ENCODE measurements around the gene PCA3. TPM values are rescaled to one million over a fixed set of nuclear protein-coding genes. Genes with fewer than 3 reads are reported as not detected.

PCA3 gene
- total RNA-seq, 3 donors from 2014 or later, result 0.38 TPM; not detected in 2

- DNase-seq, result peak in 1 of 3 donors; percentile 7
- H3K4me1 ChIP-seq (ENCODE audit: low read depth), result peaks cover 8% of the 10 kb centered on the region
- H3K36me3 ChIP-seq (ENCODE audit: low read depth), result no peaks in the 10 kb centered on the region
- no peaks in the 10 kb centered on the region for H3K9me3 ChIP-seq
- ATAC-seq, result peak; percentile 72
- intact Hi-C loops (cut with DNase I, micrococcal nuclease), result no loop called here
- no peak overlapping the region for H3K4me3 ChIP-seq
- TF ChIP-seq, protein P1, sequence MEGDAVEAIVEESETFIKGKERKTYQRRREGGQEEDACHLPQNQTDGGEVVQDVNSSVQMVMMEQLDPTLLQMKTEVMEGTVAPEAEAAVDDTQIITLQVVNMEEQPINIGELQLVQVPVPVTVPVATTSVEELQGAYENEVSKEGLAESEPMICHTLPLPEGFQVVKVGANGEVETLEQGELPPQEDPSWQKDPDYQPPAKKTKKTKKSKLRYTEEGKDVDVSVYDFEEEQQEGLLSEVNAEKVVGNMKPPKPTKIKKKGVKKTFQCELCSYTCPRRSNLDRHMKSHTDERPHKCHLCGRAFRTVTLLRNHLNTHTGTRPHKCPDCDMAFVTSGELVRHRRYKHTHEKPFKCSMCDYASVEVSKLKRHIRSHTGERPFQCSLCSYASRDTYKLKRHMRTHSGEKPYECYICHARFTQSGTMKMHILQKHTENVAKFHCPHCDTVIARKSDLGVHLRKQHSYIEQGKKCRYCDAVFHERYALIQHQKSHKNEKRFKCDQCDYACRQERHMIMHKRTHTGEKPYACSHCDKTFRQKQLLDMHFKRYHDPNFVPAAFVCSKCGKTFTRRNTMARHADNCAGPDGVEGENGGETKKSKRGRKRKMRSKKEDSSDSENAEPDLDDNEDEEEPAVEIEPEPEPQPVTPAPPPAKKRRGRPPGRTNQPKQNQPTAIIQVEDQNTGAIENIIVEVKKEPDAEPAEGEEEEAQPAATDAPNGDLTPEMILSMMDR (IDR thresholded peaks at IDR 0.05), result no peak
Observed at GRCh38 chr9:76789840-76790239, 25.6 kb downstream of the PCA3 start.

DNA sequence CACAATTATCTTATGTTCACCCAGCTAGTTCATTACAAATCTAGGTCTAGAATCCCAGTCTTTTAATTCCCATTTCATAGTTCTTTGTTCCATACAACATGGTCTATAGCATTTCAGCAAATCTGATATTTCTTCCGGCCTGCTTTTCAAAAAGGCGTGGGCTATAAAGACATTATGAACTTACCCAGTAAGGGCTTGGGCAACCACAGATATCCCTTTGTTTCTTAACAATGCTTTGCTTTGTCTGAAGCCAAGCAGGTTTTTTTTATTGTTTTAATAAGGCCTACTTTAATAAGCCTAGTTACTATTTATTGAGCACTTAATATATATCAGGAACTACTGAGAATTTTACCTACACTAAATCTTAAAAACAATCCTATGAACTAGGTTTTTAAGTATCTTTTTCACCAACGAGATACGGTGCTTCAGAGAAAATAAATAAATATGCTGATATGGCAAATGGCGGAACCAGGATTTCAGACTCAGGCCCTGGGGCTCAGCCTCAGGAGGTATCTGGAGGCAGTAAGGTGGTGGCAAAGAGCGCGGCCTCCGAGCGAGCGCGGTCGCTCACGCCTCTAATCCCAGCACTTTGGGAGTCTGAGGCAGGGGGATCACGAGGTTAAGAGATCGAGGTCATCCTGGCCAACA lies 29.7 kb downstream of the PCA3 start:
- no peaks in the 10 kb centered on the region for H3K36me3 ChIP-seq (ENCODE audit: low read depth)
- ATAC-seq (peak; percentile 52), DNase-seq (no peak)
- TF ChIP-seq, protein P1 (IDR thresholded peaks at IDR 0.05), result no peak
- peaks cover 10% of the 10 kb centered on the region for H3K4me1 ChIP-seq (ENCODE audit: low read depth)
- no peaks in the 10 kb centered on the region for H3K9me3 ChIP-seq
- intact Hi-C loops (cut with DNase I, micrococcal nuclease), result no loop called here
- H3K4me3 ChIP-seq, result no peak overlapping the region

DNA sequence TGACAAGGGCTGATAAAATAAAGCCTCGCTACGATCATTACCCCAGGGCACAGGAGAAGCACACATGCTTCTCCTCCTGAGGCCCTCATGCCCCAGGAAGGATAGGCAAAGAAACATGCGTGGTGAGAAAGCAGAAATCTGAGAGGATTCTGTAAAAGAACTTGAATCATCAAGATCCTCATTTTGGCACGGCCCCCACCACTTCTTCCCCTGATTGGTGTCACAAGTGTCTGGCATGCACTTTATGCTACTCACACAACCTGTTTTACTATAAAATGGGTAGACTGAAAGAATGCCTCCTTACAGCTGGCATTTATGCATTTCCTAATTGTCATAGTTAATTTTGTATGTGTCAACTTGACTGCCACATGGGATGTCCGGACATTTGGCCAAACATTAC lies 32.1 kb downstream of the PCA3 start:
- H3K4me1 ChIP-seq (ENCODE audit: low read depth), result peaks cover 10% of the 10 kb centered on the region
- no peaks in the 10 kb centered on the region for H3K9me3 ChIP-seq
- TF ChIP-seq, protein P1 (IDR thresholded peaks at IDR 0.05), result no peak
- DNase-seq (no peak), ATAC-seq (no peak)
- intact Hi-C loops (cut with DNase I, micrococcal nuclease), result no loop called here
- H3K36me3 ChIP-seq (ENCODE audit: low read depth), result no peaks in the 10 kb centered on the region
- H3K4me3 ChIP-seq, result no peak overlapping the region

GRCh38 chr9:76798527-76798926 lies 34.3 kb downstream of the PCA3 start:
- H3K4me1 ChIP-seq (ENCODE audit: low read depth), result peaks cover 10% of the 10 kb centered on the region
- no peaks in the 10 kb centered on the region for H3K36me3 ChIP-seq (ENCODE audit: low read depth)
- H3K4me3 ChIP-seq, result no peak overlapping the region
- intact Hi-C loops (cut with DNase I, micrococcal nuclease), result no loop called here
- TF ChIP-seq, protein P1 (IDR thresholded peaks at IDR 0.05), result no peak
- H3K9me3 ChIP-seq, result no peaks in the 10 kb centered on the region
- ATAC-seq (no peak), DNase-seq (no peak)

GRCh38 chr9:76799473-76799872 lies 35.2 kb downstream of the PCA3 start:
- TF ChIP-seq, protein P1 (IDR thresholded peaks at IDR 0.05), result no peak
- Histone ChIP-seq H3K9me3 (no peaks in the 10 kb centered on the region), H3K4me3 (no peak overlapping the region), H3K36me3 (ENCODE audit: low read depth) (no peaks in the 10 kb centered on the region), H3K4me1 (ENCODE audit: low read depth) (peaks cover 10% of the 10 kb centered on the region)
- DNase-seq (peak in 1 of 3 donors; percentile 18), ATAC-seq (peak; percentile 98)
- intact Hi-C loops (cut with DNase I, micrococcal nuclease), result no loop called here
